Left renal pelvis (tissue), 4 donors: ENCODE measurements around the gene KLC4. TPM values are rescaled to one million over a fixed set of nuclear protein-coding genes. Genes with fewer than 3 reads are reported as not detected.

Experiments
- DNase-seq, 4 donors: peaks; one replicate each; pipeline ENCODE4 v3.0.0-alpha.2; 2013; ENCODE audit warnings: low read depth in 4 of 4, low spot score in 3 of 4
- polyA plus RNA-seq, 4 donors: library from polyadenylated mRNA; unstranded; fragments of 120-200 nt; gene quantifications; one replicate each; pipeline ENCODE4 v1.2.1, GENCODE V29; 2013; ENCODE audit not compliant: insufficient read length in 4 of 4

KLC4 gene
- polyA plus RNA-seq, 4 donors = 30.6 to 74.2 (median 51.3) TPM

- no peak for DNase-seq
Observed at GRCh38 chr6:43120944-43121913, 61.8 kb downstream of the KLC4 start.

- no peak for DNase-seq
Observed at GRCh38 chr6:43122146-43122545, 62.7 kb downstream of the KLC4 start.

GRCh38 chr6:43123461-43124314 lies 64.3 kb downstream of the KLC4 start:
- DNase-seq = no peak

GRCh38 chr6:43124481-43124880 lies 65.0 kb downstream of the KLC4 start:
- no peak for DNase-seq

Other genes starting within 250 kb of the KLC4 start
- 100 to 1,000 TPM in 2 of 4 donors, 10 to 100 TPM in 2; 90.9 to 128 (median 105) TPM for gene RPL7L1, start 180.0 kb upstream of the KLC4 start, polyA plus RNA-seq
- gene PTCRA, start 143.6 kb upstream of the KLC4 start, polyA plus RNA-seq = under 1 TPM in 1 of 4 donors, not detected in 3; 0.47 TPM
- 10 to 100 TPM; 52.3 to 64.9 (median 59.1) TPM for gene CNPY3, start 130.2 kb upstream of the KLC4 start, polyA plus RNA-seq
- gene GNMT, start 98.9 kb upstream of the KLC4 start, polyA plus RNA-seq = 1 to 10 TPM in 1 of 4 donors, under 1 TPM in 3; 0.45 to 2.0 (median 0.64) TPM
- gene PEX6, start 80.5 kb upstream of the KLC4 start, polyA plus RNA-seq = 10 to 100 TPM; 15.5 to 27.2 (median 19.1) TPM
- 10 to 100 TPM; 60.3 to 72.1 (median 66.5) TPM for gene PPP2R5D, start 75.1 kb upstream of the KLC4 start, polyA plus RNA-seq
- gene MEA1, start 45.7 kb upstream of the KLC4 start, polyA plus RNA-seq = 10 to 100 TPM; 71.0 to 91.9 (median 82.6) TPM
- gene KLHDC3, start 45.4 kb upstream of the KLC4 start, polyA plus RNA-seq = 100 to 1,000 TPM in 1 of 4 donors, 10 to 100 TPM in 3; 90.6 to 112 (median 95.0) TPM
- 10 to 100 TPM; 37.6 to 64.1 (median 58.5) TPM for gene RRP36, start 38.0 kb upstream of the KLC4 start, polyA plus RNA-seq
- gene CUL7, start 5.8 kb upstream of the KLC4 start, polyA plus RNA-seq = 10 to 100 TPM; 45.8 to 59.0 (median 48.7) TPM
- gene MRPL2, start 197 bp upstream of the KLC4 start, polyA plus RNA-seq = 10 to 100 TPM; 38.4 to 78.4 (median 55.1) TPM
- 100 to 1,000 TPM; 228 to 269 (median 239) TPM for gene PTK7, start 16.7 kb downstream of the KLC4 start, polyA plus RNA-seq
- gene SRF, start 111.6 kb downstream of the KLC4 start, polyA plus RNA-seq = 10 to 100 TPM; 26.5 to 38.2 (median 30.9) TPM
- 10 to 100 TPM; 24.7 to 48.7 (median 34.5) TPM for gene CUL9, start 122.6 kb downstream of the KLC4 start, polyA plus RNA-seq
- gene DNPH1, start 169.8 kb downstream of the KLC4 start, polyA plus RNA-seq = 10 to 100 TPM; 29.2 to 87.2 (median 46.4) TPM
- gene TTBK1, start 183.8 kb downstream of the KLC4 start, polyA plus RNA-seq = under 1 TPM; 0.20 to 0.44 (median 0.30) TPM
- under 1 TPM; 0.39 to 0.76 (median 0.58) TPM for gene SLC22A7, start 238.6 kb downstream of the KLC4 start, polyA plus RNA-seq
- 1 to 10 TPM; 2.4 to 8.1 (median 4.0) TPM for gene CRIP3, start 249.2 kb downstream of the KLC4 start, polyA plus RNA-seq